Stimulated activated CD8-positive, alpha-beta memory T cell treated with anti-CD3 and anti-CD28 coated beads, Interleukin-2, amount 100 ng/mL, for 1 hour (primary cell): ENCODE results near the gene THOC5.
A peak's percentile ranks its signal among the peaks of the same experiment; 100 is the strongest.
"Not testable (repeated sequence)": the region's sequence is repeated elsewhere in the genome, so short reads cannot be mapped to it uniquely, and the experiment has no call there.

ENCODE experiments used
- DNase-seq, 2 donors: peaks; one replicate each; pipeline ENCODE4 v3.0.0-alpha.2; 2020; ENCODE audit warnings: low read depth in 2 of 2

THOC5 gene

GRCh38 chr22:29563652-29564460 is 10.3 kb upstream of the THOC5 start:
- no peak for DNase-seq

- no peak for DNase-seq
Measured at GRCh38 chr22:29559853-29560252, 6.3 kb upstream of the THOC5 start.

- DNase-seq, result no peak
Measured at GRCh38 chr22:29559030-29559429, 5.5 kb upstream of the THOC5 start.

GRCh38 chr22:29555065-29555644 is 1.6 kb upstream of the THOC5 start:
- DNase-seq, result no peak

- not testable (repeated sequence) for DNase-seq
Measured at GRCh38 chr22:29552357-29552756, 1.2 kb downstream of the THOC5 start.

DNA sequence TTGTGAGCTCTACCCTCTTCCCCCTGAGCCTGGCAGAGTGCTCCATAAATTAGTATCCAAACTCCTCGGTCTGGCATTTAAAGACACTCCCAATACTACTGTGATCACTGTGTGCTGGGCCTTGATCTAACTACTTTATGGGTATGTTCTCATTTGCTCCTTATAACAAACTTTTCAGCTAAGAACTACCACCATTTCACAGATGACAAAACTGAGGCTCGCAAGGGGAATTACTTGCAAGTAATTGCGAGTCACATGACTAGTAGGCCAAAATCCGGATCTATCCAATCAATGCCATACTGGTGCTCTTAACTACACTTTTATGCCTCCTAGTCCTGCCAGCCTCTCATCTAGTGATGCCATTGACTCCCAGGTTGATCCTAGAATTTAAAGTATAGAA is 3.6 kb downstream of the THOC5 start:
- DNase-seq, result no peak

DNA sequence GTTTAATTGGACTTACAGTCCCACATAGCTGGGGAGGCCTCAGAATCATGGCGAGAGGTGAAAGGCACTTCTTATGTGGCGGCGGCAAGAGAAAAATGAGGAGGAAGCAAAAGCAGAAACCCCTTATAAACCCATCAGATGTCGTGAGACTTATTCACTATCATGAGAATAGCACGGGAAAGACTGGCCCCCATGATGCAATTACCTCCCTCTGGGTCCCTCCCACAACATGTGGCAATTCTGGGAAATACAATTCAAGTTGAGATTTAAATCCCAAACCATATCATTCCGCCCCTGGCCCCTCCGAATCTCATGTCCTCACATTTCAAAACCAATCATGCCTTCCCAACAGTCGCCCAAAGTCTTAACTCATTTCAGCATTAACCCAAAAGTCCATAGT is 8.5 kb downstream of the THOC5 start:
- DNase-seq, result not testable (repeated sequence)

- no peak for DNase-seq
Measured at GRCh38 chr22:29541845-29542244, 11.7 kb downstream of the THOC5 start.

DNA sequence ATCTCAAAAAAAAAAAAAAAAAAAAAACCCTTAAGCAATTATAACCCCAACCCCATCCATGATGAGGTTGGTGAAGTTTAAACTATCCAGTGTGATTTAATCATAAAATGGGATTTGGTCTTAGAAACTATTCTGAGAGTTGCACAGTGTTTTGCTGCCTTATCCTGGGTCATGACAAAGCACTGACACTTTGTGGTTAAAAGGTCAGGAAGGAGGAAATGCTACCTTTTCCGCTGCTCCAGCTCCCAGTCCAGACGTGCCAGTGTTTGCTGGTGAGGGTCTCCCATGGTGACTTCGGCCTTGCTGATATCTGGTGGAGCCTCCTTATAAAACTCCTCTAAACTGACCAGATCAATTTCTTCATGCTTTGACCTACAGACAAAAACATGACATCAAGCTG is 14.5 kb downstream of the THOC5 start:
- no peak for DNase-seq

GRCh38 chr22:29536411-29536810 is 17.1 kb downstream of the THOC5 start:
- DNase-seq, result no peak

DNA sequence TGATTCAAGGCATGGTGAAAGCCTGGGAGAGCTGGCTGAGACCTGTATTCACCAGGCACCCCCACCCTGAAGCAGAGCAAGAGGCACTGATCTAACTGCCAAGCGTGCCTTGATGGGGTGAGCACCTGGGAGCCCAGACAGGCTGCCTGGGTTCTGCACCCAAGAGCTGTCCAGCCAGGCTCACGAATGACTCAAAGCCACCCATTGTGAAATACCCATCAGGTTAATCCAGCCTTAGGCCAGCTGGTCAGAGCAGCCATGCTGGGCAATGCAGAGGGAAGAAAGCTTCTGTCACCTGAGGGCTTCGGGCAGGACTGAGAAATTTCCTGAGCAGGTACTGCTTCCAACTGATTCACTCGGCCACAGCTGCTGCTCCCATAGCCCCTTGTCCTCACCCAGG is 22.1 kb downstream of the THOC5 start:
- DNase-seq, result no peak

DNA sequence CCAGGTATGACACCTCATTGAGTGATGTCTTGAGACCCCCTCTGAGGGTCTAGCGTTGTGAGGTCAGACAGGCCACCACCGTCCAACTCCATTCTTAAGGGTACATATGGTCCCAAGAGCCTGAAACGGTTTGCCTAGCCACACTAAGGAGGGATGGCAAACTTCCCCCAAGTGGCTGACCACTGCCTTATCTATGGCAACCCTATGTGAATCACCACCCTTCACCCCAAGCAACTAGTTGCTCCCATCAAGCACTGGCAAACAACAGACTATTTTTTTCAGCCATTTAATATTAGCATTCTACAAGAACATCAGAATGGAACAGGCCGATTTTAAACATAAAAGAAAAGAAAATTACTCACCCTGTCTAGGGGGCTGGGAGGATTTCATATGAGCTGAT is 22.8 kb downstream of the THOC5 start:
- DNase-seq, result no peak

DNA sequence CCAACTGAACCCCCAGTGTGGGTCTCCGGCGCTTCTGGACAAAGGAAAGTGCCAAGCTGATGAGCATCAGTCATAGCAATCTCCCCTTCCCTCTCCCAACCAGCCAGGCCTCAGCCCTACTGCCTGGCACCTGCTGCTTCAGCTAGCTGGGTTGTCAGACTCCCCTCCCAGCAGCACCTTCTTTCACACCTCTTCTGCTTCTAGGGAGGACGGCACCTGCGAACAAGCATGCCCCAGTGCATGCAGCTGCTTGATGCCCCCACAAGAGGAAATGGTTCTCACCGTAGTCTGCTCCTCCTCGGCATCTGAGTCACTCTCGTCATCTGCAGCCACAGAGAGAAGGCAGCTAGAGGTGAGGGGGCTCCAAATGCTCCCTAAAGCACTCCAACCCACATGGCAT is 25.4 kb downstream of the THOC5 start:
- no peak for DNase-seq

DNA sequence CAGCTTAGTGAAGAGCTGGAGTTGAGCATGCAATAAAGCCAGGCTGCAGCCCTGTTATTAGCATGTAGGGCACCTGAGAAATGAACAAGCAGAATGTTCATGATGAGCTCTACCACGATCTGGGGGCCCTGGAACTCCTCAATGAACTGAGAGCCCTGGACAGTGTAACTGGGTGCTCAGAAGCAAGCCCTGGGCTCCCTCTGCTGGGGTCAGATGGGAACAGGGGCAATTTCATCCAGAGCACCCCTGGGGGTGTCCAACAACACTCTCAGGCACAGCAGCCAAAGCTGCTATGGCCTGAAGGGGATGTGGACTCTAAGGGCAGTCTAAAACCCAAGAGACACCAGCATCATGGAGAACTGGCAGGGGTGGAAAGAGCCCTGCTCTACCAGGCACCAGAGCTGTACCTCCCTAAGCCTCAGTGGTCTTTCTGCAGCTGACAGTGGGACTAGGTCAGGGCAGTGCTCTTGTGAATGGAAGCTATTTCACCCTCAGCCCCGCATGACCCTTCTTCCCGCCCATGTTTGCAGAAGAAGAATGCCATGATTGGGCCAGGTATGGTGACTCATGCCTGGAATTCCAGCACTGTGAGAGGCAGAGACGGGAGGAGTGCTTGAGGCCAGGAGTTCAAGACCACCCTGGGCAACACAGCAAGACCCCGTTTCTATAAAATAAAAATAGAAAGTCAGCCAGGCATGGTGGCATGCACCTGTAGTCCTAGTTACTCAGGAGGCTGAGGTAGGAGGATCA is 28.9 kb downstream of the THOC5 start:
- DNase-seq, result peak in 1 of 2 donors; percentile 3

DNA sequence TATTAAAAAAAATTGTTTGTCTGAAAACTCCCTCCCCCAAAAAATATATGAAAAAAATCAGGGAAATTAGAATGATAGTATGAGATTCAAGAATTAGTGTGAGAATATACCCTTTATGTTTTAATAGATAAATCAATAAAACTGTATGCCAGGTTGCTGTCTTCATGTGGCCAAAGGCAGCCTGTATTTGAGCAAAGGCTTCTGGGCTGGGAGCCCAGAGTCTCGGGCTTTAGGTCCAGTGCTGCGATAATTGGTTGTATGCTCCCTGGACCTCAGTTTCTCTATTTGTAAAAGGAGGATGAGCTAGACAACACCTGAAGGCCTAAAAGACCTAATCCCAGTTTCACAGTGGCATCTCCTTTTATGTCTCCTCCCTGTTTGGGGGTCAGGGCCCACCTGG is 29.8 kb downstream of the THOC5 start:
- DNase-seq, result no peak

GRCh38 chr22:29521526-29521925 is 32.0 kb downstream of the THOC5 start:
- DNase-seq, result no peak

DNA sequence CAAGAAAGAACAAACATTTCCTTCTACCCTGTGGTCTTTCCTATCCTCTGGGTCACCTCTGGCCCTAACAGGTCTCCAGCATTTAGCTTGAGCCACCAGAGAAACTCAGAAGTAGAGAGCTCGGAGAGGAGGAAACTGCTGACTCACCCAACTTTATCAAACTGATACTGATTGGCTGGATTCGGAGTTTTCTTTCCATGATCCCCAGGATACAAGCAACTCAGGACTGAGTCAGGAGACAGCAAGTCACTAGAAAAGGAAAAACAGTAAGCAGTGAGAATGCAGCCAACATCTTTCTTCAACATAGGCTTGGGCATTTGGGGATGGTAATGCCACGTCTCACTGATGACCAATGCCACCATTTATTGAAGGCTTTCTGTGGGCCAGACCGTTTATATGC is 32.7 kb downstream of the THOC5 start:
- no peak for DNase-seq

GRCh38 chr22:29519996-29520395 is 33.6 kb downstream of the THOC5 start:
- no peak for DNase-seq

- DNase-seq, result no peak
Measured at GRCh38 chr22:29518427-29518826, 35.1 kb downstream of the THOC5 start.

GRCh38 chr22:29517215-29517908 is 36.2 kb downstream of the THOC5 start:
- DNase-seq, result no peak

GRCh38 chr22:29512031-29512430 is 41.5 kb downstream of the THOC5 start:
- DNase-seq, result no peak

GRCh38 chr22:29511126-29511862 is 42.3 kb downstream of the THOC5 start:
- DNase-seq, result no peak
